Measurements from ENCODE around the gene LCAT.
A peak's percentile ranks its signal among the peaks of the same experiment; 100 is the strongest.

LCAT gene

DNA sequence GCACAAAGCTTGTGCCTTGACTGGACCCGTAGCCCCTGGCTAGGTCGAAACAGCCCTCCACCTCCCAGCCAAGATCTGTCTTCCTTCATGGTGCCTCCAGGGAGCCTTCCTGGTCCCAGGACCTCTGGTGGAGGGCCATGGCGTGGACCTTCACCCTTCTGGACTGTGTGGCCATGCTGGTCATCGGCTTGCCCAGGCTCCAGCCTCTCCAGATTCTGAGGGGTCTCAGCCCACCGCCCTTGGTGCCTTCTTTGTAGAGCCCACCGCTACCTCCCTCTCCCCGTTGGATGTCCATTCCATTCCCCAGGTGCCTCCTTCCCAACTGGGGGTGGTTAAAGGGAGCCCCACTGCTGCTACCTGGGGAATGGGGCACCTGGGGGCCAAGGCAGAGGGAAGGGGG is 15.8 kb downstream of the LCAT start:
- Histone ChIP-seq H3K4me3 (ENCODE audit: low read depth, low read length) (no peak overlapping the region), H3K27me3 (no peaks in the 10 kb centered on the region), H3K9me3 (no peaks in the 10 kb centered on the region), H3K4me1 (peaks cover 19% of the 10 kb centered on the region), H3K36me3 (peaks cover 5% of the 10 kb centered on the region; the same call in 1 of the 2 replicates)
- no peak for TF ChIP-seq CTCF (IDR thresholded peaks at IDR 0.05; ENCODE audit: low read depth, low read length)
- DNase-seq, result peak; percentile 6

GRCh38 chr16:67927131-67927941 is 16.6 kb downstream of the LCAT start:
- TF ChIP-seq CTCF (IDR thresholded peaks at IDR 0.05; ENCODE audit: low read depth, low read length), result no peak
- no peak for DNase-seq
- H3K9me3 ChIP-seq, result no peaks in the 10 kb centered on the region
- peaks cover 19% of the 10 kb centered on the region for H3K4me1 ChIP-seq
- no peak overlapping the region for H3K4me3 ChIP-seq (ENCODE audit: low read depth, low read length)
- no peaks in the 10 kb centered on the region for H3K27me3 ChIP-seq
- peaks cover 5% of the 10 kb centered on the region; the same call in 1 of the 2 replicates for H3K36me3 ChIP-seq

DNA sequence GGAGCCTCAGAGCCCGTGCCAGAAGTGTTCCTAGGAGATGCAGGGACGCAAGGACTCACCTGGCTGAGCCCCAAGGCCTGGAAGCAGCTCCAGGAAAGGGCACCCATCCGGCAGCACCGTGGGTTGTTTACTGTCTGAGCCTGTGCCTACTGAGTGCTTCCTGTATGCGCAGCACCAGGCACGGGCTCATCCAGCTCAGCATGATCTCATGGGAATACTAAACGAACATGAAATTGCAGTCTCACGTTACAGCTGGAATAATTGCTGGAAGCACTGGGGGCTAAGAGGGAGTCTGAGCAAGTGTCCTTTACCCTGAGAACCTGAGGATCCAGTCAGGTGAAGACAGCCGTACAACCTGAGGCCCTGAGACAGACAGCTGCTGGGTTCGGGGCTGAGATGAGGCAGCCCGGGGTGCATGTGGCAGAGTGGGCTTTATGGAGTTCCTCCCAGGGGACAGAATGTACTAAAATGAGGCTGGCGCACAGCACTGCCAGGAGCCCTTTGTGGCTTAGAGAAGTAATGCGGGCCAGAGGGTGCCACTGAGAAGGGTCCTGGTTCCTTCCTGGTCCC is 17.7 kb downstream of the LCAT start:
- TF ChIP-seq CTCF (IDR thresholded peaks at IDR 0.05; ENCODE audit: low read depth, low read length), result peak; percentile 22
- no peaks in the 10 kb centered on the region for H3K9me3 ChIP-seq
- peak overlapping the region; percentile 18 for H3K4me3 ChIP-seq (ENCODE audit: low read depth, low read length)
- peaks cover 19% of the 10 kb centered on the region for H3K4me1 ChIP-seq
- peak; percentile 67 for DNase-seq
- H3K36me3 ChIP-seq, result peaks cover 5% of the 10 kb centered on the region; the same call in 1 of the 2 replicates
- H3K27me3 ChIP-seq, result no peaks in the 10 kb centered on the region

- H3K9me3 ChIP-seq, result no peaks in the 10 kb centered on the region
- peaks cover 19% of the 10 kb centered on the region for H3K4me1 ChIP-seq
- TF ChIP-seq CTCF (IDR thresholded peaks at IDR 0.05; ENCODE audit: low read depth, low read length), result no peak
- H3K4me3 ChIP-seq (ENCODE audit: low read depth, low read length), result no peak overlapping the region
- no peak for DNase-seq
- H3K36me3 ChIP-seq, result peaks cover 5% of the 10 kb centered on the region; the same call in 1 of the 2 replicates
- no peaks in the 10 kb centered on the region for H3K27me3 ChIP-seq
Measured at GRCh38 chr16:67924140-67924906, 19.6 kb downstream of the LCAT start.

DNA sequence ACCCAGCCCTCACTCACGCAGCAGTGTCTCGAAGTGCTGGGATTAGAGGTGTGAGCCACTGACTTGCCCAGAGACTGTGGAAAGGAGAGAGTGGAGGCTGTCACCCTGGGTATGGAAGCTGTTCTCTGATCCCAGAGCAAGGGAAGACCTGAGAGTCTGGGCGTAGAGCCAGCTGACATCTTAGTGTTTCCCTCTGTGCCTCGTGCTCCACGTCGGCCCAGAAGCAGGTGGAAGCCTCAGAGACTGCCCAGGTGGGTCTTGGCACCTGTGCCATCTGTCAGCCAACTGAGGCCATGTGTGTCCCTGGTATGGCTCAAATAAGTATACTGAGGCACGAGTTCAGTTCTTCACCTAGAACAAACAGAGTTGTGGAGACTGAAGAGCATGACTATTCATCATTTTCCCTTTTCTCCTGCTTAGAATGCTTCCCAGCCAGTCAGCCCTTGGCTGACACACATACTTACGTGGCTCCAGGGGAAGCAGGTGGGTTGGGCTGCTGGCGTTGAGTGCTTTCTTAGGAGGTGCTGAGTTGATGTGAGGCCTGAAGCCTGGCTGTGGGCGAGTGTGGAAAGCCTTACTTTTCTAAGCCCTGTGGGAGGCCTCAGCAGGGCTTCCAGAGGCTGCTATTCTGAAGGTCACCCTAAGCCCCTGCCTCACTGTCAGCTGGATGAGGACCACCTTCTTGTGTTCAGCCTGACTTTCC is 20.4 kb downstream of the LCAT start:
- Histone ChIP-seq H3K36me3 (peaks cover 5% of the 10 kb centered on the region; the same call in 1 of the 2 replicates), H3K27me3 (no peaks in the 10 kb centered on the region), H3K9me3 (no peaks in the 10 kb centered on the region), H3K4me3 (ENCODE audit: low read depth, low read length) (no peak overlapping the region), H3K4me1 (peaks cover 19% of the 10 kb centered on the region)
- DNase-seq, result peak; percentile 7
- no peak for TF ChIP-seq CTCF (IDR thresholded peaks at IDR 0.05; ENCODE audit: low read depth, low read length)
